ENCODE data around the gene AMBRA1. TPM values are rescaled to one million over a fixed set of nuclear protein-coding genes. Genes with fewer than 3 reads are reported as not detected.

AMBRA1 gene
- total and polyA plus RNA-seq, 2 of the 8 experiments (the other 6 are each of a cell fraction or from before 2014, with no cell fraction given) = 14.2 to 37.4 TPM

GRCh38 chr11:46506483-46506791 lies 87.4 kb downstream of the AMBRA1 start (continued):
- TF ChIP-seq TAF7 (optimal IDR thresholded peaks at IDR 0.05; ENCODE audit: borderline replicate concordance, low read depth, low read length) (no peak), SIN3A (conservative IDR thresholded peaks at IDR 0.05 in 1 of 2, IDR thresholded peaks at IDR 0.05 in 1 of 2; ENCODE audit: low read depth in 1 of 2, low read length in 2 of 2) (no peak), ZNF274 (IDR thresholded peaks at IDR 0.05; ENCODE audit: borderline replicate concordance, extremely low read depth, low read length) (no peak), EGR1 (IDR thresholded peaks at IDR 0.05; ENCODE audit: borderline replicate concordance, low read depth, low read length) (no peak), SUZ12 (IDR thresholded peaks at IDR 0.05; ENCODE audit: low read length) (no peak), POLR2AphosphoS5 (IDR thresholded peaks at IDR 0.05; ENCODE audit: low read depth, low read length) (no peak), MAFK (IDR thresholded peaks at IDR 0.05; ENCODE audit: low read depth, low read length) (no peak), CTBP2 (IDR thresholded peaks at IDR 0.05; ENCODE audit: borderline replicate concordance, insufficient read depth, insufficient read length, low read length) (no peak)

Measured in H1 (cell line).